NK-92 treated with Interleukin-12 subunit alpha and Interleukin-12 subunit beta, amount 100 ng/mL, for 24 hours (cell line): Measurements from ENCODE around the gene EMX1.

Experiments used
- DNase-seq: peaks from one replicate; lab custom pipeline; 2025; lab: John Stamatoyannopoulos, UW

The EMX1 gene

DNA sequence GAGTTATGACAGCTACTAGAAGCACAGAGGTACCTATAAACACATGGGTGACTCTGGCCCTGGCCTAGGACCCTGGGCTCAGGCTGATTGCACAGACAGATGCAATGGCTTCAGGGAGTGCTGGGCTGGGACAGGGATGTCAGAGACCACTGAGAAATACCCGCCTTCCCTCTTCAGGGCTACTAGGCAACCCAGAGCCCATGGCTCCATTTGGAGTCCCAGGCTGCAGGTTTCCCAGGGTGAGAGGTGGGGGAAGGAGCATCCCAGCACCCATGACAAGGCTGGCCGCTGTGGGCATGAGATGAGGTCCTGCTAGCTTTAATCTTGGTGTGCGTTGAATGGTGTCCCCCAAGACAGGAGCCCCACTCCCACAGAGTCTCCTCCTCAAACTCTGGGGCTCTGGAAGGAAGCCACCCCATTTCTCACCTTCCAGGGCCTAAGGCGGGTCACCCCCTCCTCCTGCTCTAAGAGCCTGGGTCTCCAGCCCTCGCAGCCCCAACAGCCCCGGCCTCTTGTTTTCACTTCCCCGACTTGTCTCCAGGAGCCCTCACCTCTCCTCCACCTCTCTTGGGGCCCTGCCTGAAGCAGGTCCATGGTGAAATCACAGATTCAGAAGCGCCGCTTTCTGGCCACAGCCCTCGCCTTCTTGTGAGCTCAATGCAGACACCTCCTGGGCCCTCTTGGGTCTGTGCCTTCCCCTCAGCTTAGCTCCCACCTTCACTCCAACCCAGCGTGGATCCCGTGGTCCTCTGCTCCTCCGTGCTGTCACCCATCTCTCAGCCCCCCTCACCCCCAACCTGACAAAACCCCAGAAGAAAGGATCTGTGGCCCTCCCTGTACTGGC is 41.4 kb downstream of the EMX1 start:
- DNase-seq = no peak

DNA sequence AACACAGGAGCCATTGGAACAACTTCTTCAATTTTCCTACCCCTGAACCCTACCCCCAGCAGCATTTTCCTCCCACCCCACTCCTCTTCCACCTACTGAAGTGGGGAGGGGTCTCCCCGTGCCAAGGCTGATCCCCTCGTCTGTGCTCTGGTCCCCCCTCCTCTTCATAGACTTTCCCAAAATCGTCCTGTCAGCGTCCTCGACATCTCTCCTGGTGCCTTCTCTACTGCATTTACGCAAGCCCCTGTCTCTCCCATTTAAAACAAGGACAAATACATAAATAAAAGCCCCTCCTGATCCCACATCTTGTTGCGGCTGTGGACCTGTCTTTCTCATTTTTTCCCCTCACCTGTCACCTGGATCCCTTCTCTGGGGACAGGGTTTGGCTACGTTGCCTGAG is 42.2 kb downstream of the EMX1 start:
- no peak for DNase-seq

DNA sequence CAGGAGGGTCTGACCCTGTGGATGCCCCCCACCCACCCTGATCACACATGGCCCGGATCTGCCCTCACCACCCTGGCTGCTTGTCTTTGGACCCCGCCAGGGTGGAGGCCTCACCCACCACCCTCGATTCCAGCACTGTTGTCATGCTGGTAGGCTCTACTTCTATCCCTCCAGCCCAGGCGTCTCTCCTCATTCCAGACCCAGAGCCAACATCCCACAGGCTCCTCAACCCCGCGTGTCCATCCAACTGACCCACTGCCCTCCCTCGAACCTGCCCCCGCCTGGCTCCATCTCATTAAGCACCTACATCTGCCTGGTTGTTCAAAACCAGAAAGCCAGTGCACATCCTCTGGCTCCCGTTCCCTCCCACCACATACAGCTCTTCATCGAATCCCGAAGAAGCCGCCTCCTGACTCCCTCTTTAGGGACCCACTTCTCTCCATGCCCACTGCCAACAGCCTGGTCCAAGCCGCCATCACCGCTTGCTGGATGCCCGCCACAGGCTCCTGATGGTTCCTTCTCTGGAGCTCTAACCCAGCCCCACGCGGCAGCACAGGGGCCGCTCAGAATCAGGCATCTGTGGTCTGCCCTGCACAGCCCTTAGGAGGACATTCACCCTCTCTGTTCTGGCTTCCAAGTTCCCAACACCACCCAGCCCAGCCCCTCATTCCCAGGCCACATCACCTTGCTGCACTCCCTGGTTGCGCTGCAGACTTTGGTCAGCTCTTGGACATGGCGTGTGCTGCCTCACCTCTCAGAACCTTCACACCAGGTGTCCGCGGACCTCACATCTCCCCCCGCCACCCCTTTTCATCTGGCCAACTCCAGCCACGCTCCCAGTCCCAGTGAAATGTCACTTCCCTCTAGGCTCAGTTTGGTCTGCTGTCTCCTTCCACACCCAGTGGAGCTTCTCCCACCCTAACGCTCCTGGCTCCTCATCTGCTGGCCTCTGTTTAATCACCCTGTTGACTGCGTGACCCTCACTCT is 43.0 kb downstream of the EMX1 start:
- DNase-seq = no peak

DNA sequence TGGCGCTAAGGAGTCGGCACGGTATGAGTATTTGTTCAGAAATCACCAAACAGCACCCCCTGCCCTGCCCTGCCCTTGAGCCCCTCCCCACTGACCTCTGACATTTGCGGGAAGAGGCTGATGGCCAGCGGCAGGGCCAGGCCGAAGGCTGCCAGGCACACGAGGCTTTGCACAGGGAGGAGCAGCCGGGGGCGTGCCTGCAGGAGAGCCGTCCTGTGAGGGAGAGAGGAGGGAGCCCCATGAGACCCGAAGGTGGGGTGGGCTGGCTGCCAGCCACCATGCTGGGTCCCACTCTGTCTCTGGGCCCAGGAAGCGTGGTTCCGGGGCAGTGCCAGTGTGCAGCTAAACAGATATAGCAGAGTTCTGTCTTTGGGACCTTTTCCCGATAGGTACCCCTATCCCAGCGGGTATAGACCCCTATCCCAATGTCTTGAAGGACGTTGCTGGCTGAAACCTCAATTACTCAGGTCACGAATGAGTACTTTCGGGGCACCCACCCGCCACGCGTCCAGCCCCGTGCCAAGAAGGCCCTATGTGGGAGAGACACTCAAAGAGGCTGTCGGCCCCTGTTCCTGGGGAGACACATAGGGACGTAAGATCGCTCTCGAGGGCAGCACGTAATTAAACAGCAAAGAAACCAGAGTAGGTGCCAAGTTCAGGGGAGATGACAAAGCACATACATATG is 43.9 kb downstream of the EMX1 start:
- no peak for DNase-seq

DNA sequence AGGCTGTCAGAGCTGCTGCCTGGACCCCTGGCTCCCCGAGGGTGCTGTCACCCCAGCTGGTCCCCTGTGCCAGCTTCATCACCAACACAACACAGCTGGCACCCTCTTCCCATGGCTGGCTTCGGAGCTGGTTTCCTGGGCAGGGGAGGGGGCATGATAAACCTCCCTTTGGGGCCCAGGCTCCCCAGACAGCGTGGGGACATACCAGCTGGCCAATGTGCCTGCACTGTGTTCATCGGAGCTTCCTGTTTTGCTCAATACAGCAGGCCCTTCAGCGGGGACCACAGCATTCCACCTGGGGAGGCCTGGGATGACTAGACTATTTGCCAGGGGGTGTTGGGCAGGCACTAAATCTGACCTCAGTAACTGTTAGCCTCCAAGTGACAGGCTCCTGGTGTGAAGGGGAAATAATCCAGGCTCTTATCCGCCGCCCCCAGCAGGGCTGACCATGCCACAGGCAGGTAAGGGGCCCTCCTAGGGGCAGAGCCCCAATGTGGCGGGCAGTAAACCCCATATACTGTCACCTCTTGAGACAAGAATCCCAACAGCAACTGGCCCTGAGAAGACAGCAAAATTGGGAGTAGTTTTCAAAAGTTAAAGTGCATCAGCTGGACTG is 44.6 kb downstream of the EMX1 start:
- no peak for DNase-seq

DNA sequence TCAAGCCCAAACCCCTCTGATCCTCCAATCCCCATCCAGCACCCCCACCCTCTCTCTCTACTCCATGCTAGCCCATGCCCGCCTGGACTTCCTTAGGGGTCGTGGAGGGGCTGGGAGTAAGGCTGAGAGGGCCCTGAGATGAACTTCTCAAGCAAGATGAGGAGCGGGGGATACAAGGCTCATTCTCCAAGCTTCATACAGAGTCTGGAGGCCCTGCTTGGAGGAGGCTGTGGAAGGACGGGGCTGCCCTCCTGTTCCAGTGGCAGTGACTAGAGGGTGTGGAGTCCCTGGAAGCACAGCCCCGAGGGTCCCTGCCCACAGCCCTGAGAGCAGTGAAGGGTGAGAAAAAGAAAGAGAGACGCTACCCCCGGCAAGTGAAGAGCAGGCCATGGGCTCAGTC is 45.6 kb downstream of the EMX1 start:
- DNase-seq = no peak

DNA sequence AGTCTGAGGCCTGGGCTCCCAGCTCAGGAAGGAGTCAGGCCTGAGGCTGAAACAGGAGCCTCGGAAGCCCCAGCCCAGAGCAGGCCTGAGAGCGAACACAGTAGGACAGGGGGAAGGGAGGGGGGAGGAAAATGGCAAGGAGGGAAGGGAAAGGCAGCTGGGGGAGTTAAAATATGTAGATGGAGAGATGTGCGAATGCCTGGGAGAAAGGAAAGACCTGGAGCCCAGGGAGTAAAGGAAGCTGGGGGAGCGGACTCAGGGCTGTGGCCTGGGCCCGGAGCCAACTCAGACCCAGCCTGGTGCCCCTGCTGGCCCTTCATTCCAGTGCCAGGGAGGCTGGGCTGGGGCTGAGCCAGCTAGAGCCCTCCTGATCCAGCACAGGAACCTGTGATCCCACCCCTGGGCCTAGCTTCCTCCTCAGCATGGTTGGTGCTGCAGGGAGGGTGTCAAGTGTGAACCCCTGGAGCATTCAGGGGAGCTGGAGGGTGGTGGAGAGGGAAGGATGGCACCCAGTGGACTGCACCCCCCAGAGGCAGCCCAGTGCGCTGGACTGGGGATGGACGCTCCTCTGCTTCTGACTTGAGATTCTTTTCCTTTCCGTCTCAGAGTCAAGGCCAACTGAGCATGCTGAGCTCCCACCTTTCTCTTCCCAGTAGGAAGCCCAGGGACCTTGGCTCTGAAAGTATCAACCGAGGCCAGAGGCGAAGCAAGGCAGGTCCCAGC is 46.3 kb downstream of the EMX1 start:
- DNase-seq = no peak

DNA sequence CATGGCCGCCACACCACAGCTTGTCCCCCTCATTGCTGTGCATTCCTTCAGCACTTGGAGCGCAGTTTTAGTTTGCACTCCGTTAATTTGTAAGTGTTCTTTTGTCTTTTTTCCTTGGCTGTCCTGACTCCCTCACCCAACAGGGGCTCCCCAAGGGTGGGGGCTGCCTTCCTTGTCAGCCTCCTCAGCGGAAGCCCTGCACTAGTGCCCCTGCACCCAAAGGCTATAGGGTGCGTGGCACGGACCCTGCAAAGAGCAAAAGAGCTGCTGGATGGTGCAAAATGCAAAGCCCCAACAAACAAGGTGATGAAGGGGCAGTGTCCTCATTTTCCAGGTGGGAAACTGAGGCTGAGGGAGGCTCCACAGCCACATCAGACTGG is 46.8 kb downstream of the EMX1 start:
- DNase-seq = no peak

DNA sequence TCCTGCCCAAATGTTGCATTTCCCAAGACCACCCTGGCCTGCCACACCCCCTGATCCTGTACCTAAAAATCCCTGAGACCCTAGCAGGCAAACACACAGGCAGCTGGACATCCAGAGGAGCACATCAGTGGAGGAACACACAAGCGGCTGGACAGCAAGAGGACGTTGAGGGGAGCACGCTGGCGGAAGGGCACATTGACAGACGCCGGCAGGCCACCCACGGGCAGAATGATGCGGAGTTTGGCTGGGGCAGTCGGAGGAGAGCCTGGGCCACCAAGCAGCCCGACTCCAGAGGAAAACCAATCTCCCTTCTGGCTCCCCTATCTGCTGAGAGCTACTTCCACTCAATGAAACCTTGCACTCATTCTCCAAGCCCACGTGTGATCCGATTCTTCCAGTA is 47.7 kb downstream of the EMX1 start:
- no peak for DNase-seq

DNA sequence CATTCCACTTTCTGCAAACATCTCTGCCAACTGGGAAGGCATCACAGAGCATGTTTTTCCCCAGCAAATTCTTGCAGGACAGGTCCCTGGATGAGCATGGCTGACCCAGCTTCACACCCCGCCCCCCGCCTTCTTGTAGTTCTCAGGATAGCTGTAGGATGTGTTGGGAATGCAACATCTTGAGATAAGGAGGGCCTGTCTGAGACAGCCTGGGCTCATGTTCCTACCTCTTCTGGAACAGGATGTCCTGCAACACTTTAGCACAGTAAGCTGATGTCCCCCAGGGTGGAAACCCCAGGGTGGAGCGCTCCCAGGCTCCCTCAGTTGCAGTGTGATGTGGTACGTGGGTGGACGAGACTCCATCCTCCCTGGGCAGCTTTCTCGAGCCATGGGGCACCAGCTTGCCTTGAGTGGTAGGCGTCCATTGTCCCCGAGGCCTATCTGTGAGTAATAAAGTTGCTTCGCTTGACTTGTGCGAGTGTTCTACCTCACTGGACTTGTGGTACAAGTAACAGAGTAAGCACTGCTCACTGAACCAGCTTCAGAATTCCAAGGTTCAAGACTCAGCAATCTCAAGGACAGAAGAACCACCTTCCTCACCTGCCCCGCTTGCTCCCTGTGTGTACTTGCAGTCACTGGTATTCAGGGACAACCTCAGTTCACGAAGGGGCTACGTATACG is 48.6 kb downstream of the EMX1 start:
- no peak for DNase-seq

DNA sequence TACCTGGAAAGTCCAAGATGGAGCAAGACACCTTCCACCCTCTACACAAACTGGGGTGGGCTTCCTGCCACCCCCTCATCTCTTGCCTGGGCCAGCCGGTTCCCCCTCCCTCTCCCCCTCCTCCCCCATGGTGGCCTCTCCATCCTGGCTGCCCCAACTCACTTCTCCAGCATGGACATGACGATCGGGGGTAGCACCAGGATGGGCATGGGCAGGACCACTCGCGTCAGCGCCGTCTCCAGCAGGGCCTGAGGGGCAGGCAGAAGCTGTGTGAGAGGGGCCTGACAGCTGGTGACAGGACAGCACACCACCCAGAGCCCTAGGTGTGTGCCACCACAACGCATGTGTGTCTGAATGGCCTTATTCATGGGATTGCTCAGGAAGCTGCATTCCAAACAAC is 51.0 kb downstream of the EMX1 start:
- no peak for DNase-seq

DNA sequence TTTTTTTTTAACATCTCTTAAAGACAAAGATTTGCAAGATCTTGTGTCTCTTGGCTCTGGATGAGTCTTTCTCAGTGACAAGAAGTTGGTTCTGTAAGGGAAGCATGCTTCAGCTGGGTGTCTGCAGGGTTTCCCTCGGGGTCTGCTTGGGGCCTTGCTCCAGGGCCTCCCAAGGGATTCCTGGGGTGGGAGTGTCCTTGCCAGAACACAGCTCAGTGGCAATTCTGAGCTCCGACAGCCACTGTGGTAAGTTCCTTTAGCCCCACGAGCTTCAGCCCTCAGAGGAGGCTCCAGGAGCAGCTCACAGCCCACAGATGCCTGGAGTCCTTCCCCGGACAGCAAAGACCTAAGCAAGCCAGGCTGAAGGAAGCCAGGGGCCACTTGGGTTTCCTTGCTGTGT is 52.4 kb downstream of the EMX1 start:
- no peak for DNase-seq

DNA sequence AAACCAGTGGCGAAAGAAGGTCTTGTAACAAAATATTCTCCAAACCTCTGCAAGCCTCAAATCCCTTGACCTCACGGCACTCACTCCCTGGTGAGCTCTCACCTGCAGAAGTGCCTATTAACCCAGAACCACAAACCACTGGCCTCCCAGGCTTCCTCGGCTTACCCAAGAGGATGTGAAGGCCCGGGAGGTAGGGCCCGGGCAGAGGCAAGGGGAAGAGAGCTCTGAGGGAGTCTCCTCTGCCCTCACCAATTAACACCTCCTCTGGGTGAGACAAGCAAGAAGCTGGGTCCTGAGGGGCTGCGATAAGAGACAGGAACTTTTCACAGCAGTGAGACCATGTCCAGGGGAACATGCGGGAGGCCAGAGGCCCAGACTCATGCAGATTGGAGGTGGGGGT is 53.7 kb downstream of the EMX1 start:
- no peak for DNase-seq

DNA sequence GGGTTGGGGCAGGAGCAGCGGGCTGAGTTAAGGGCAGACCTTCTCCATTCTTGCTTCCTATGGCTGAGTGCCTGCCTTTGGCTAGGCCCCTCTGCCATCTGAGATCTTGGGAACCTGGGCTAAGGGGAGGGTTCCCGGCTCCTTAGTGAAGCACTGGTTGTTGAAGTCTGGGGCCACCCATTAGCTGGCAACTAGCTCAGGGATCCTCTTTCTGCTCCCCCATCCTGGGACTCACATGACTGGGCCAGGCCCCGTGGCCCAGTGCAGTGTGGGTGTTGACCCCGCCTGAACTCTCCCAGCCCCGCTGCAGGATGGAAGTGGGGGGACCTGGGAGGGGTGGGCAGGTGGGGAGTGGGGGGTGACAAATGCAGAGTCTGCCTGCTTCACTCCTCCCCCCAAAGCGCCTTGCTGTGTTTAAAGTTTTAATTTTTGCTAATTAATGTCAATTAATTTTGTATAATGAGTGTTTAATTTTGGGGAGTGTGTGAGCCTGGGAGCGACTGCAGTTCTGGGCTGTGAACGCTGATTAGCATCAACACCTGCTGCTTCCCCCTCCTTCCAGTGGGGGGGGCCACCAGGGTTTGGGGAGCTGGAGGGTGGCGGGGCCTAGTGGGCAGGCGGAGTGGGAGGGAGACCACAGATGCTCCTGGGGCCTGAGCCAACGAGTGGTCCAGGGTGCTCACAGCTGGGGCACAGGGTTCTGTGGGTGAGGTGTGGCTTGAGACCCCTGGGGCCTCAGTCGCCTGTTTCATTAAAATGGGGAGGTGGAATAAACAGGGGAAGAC is 55.2 kb downstream of the EMX1 start:
- no peak for DNase-seq

DNA sequence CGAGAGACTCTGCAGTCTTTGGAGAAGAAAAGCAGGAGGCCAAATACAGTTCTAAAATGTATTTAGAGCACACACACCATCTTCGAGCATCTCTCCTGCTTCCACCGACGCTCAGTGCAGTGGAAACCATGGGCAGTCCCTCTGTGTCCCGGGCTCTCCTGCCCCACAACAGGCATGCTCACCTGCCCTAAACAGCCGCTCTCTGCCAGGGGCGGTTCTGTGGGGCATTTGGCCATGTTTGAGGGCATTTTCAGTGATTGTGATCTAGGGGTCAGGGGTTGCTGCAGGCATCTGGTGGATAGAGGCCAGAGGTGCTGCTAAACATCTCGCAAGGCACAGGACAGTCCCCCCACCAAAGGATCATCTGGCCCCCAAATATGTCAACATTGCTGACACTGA is 55.8 kb downstream of the EMX1 start:
- no peak for DNase-seq

DNA sequence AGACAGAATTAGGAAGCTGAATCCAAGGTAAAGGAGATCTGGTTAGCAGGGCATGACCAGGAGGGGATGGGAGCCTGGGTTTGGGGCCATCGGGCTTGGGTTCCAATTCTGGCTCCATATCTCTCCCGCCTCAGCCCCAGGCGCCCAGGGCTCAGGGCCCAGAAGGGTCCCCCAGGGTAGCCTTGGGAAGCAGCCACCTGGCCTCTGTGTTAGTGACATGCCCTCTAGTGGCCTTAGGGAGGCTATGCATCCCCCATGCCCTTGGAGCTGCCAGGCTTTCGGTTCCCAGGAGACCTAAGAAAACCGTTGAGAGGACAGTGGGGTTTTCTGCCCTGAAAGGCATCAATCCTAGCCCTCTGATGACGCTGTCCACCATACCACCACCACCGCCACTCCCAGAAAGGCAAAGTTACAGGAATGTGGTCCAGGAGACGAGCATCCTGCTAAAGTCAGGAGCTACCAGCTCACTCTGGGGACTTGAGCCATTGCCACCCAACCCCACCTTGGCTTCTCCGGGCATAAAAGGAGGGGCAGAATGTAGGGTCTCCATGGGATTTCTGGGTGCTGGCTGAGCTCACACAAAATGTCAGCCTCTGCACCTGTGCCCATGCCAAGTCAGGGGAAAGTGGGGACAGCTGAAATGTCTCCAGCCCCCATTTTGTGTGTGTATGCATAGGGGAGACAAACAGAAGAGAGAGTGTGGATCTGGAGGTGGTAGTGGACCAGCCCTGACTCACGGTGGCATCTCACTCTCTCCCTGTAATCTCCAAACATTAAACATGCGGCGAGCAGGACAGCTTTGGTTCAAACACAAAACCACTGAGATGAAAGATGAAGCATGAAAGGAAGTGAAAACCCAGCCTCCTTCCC is 56.5 kb downstream of the EMX1 start:
- DNase-seq = peak; percentile 4

DNA sequence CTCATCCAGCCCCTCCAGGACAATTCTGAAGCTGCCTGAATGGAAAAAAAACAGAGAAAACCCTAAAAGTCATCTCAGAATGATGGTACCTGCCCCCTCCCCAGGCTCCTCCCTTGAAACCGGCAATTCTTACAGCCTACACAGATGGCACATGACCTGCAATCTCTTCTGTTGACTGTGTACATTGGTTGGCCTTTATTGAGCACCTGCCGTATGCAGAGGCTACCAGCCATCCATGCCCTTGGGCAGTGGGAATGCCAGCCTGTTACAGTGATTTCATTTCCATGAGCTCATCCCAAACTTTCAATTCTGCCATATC is 57.1 kb downstream of the EMX1 start:
- DNase-seq = no peak

DNA sequence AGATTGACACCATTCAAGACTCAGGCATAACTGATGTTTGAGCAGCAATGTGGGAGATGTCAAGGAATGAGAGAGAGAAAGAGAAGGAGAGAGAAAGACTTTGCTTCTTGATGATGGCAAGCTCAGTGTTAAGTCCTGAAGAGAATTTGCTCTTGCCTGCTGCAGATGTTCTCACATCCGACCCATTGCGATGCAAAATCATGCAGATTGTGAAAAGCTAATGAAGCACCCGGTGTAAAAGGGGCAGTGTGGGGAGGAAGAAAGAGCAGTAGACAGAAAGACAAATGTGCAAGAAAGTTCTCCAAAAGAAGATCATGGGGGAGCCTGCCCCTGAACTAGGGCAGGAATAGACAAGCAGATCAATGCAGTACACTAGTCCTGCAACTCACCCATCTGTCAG is 57.7 kb downstream of the EMX1 start:
- no peak for DNase-seq

DNA sequence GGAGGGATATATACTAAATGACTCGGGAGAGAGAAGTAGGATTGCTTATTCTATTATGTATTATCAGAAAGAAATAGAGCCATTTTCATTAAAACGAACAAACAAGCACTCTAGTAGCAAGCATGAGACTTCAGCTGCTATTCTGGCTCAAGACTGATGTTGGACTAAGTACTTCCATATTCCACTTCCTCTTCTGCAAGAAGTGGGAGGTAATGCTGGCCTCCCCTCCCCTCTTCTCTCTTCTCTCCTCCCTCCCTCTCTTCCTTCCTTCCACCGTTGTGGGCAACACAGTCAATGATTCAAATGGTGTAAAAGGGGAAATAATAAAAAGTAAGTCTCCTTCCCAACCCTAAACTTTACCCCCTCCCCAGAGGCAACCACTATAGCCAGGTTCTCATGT is 62.6 kb downstream of the EMX1 start:
- no peak for DNase-seq
